Astrocyte (in vitro differentiated cells and primary cell): ENCODE results near the gene CCDC8. TPM values are rescaled to one million over a fixed set of nuclear protein-coding genes. Genes with fewer than 3 reads are reported as not detected.
A peak's percentile ranks its signal among the peaks of the same experiment; 100 is the strongest.
"Not testable (repeated sequence)": the region's sequence is repeated elsewhere in the genome, so short reads cannot be mapped to it uniquely, and the experiment has no call there.

ENCODE experiments used
- DNase-seq: peaks from one replicate; pipeline ENCODE4 v3.0.0-alpha.2; 2010; ENCODE audit warnings: low read depth
- FAIRE-seq: peaks from 2 replicates; lab custom pipeline; 2011; peaks lifted over from hg19 to GRCh38; lab: Jason Lieb, UNC
- H2AFZ ChIP-seq: 2 replicates; pipeline ENCODE4 v1.6.0; 2012; ENCODE audit warnings: low read depth, low read length, inconsistent platforms
- H3K27ac ChIP-seq: 2 replicates; pipeline ENCODE4 v1.5.1; 2011; ENCODE audit warnings: low read depth, low read length, inconsistent platforms
- H3K27me3 ChIP-seq: 2 replicates; pipeline ENCODE4 v1.6.0; 2011; ENCODE audit warnings: low read length, inconsistent platforms; ENCODE audit not compliant: insufficient read depth
- H3K36me3 ChIP-seq: 2 replicates; pipeline ENCODE4 v1.5.1; 2011; ENCODE audit warnings: low read length, inconsistent platforms; ENCODE audit not compliant: insufficient read depth
- H3K4me1 ChIP-seq: 2 replicates; pipeline ENCODE4 v1.5.1; 2011; ENCODE audit warnings: low read length, inconsistent platforms; ENCODE audit not compliant: insufficient read depth
- H3K4me2 ChIP-seq: 2 replicates; pipeline ENCODE4 v1.6.0; 2012; ENCODE audit warnings: low read length, inconsistent platforms
- H3K4me3 ChIP-seq: 2 replicates; pipeline ENCODE4 v1.5.1; 2011; ENCODE audit warnings: low read depth, mild to moderate bottlenecking, low read length, inconsistent platforms; ENCODE audit not compliant: insufficient read depth
- H3K79me2 ChIP-seq: 2 replicates; pipeline ENCODE4 v1.6.0; 2012; ENCODE audit warnings: mild to moderate bottlenecking, low read length, inconsistent platforms; ENCODE audit not compliant: insufficient read depth
- H3K9ac ChIP-seq: 2 replicates; pipeline ENCODE4 v1.6.0; 2012; ENCODE audit warnings: mild to moderate bottlenecking, low read length, inconsistent platforms
- H3K9me3 ChIP-seq: 2 replicates; pipeline ENCODE4 v1.5.1; 2012; ENCODE audit warnings: low read depth, mild to moderate bottlenecking, low read length, inconsistent platforms; ENCODE audit not compliant: insufficient read depth
- H4K20me1 ChIP-seq: 2 replicates; pipeline ENCODE4 v1.6.0; 2012; ENCODE audit warnings: low read length, inconsistent platforms; ENCODE audit not compliant: insufficient read depth
- H3K27ac Mint-ChIP-seq: one replicate; pipeline ENCODE4 v1.8.0; 2021; ENCODE audit warnings: mild to moderate bottlenecking, mixed read lengths; ENCODE audit not compliant: unreplicated experiment
- H3K27me3 Mint-ChIP-seq: one replicate; pipeline ENCODE4 v1.8.0; 2021; ENCODE audit warnings: low read depth, mixed read lengths; ENCODE audit not compliant: unreplicated experiment
- H3K36me3 Mint-ChIP-seq: one replicate; pipeline ENCODE4 v1.8.0; 2021; ENCODE audit warnings: low read depth, mixed read lengths; ENCODE audit not compliant: unreplicated experiment
- H3K4me1 Mint-ChIP-seq: one replicate; pipeline ENCODE4 v1.8.0; 2021; ENCODE audit warnings: low read depth, mixed read lengths; ENCODE audit not compliant: unreplicated experiment
- H3K4me3 Mint-ChIP-seq: one replicate; pipeline ENCODE4 v1.8.0; 2021; ENCODE audit warnings: mild to moderate bottlenecking, moderate library complexity, mixed read lengths; ENCODE audit not compliant: unreplicated experiment
- H3K9me3 Mint-ChIP-seq: one replicate; pipeline ENCODE4 v1.8.0; 2021; ENCODE audit warnings: mild to moderate bottlenecking, mixed read lengths; ENCODE audit not compliant: unreplicated experiment
- EZH2 ChIP-seq: IDR thresholded peaks from 2 replicates; pipeline ENCODE4 v1.6.1; 2012; ENCODE audit warnings: mild to moderate bottlenecking, low read length, inconsistent platforms; ENCODE audit not compliant: insufficient read depth
- total RNA-seq: library from RNA; stranded (reverse); gene quantifications from 2 replicates; pipeline ENCODE4 v1.2.1, GENCODE V29; 2021
- TF ChIP-seq, protein P1 (sequence below): IDR thresholded peaks from 2 replicates; pipeline ENCODE4 v1.5.1; 2011; ENCODE audit warnings: low read depth, mild to moderate bottlenecking, inconsistent platforms, low read length, moderate library complexity; ENCODE audit not compliant: insufficient read depth

The CCDC8 gene
- total RNA-seq, 1 donor from 2014 or later = 35.5 TPM

DNA sequence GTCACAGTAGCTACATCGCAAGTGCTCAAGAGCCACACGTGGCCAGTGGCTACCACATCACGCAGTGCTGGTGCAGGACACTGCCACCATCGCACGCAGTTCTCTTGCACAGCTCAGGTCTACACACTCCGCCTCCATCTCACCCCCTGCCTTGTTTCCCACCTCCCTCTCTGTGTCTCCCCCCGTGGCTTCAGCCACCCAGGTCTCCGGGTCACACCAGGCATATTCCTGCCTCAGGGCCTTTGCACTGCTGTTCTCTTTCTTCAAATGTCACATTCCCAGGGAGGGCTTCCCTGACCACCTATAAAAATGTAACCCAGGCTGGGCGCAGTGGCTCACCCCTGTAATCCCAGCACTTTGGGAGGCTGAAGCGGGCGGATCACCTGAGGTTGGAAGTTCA, 10.6 kb downstream of the CCDC8 start:
- peaks cover under 1% of the 10 kb centered on the region for H4K20me1 ChIP-seq
- peak overlapping the region; percentile 69 for H3K27ac Mint-ChIP-seq
- H3K9me3 Mint-ChIP-seq = peaks cover 2% of the 10 kb centered on the region
- H3K79me2 ChIP-seq = no peaks in the 10 kb centered on the region
- H3K27me3 Mint-ChIP-seq = no peaks in the 10 kb centered on the region
- H3K4me2 ChIP-seq = no peak overlapping the region
- peaks cover 10% of the 10 kb centered on the region for H3K4me1 ChIP-seq
- H3K27me3 ChIP-seq = peaks cover 9% of the 10 kb centered on the region
- H3K9ac ChIP-seq = no peak overlapping the region
- no peak overlapping the region for H3K4me3 Mint-ChIP-seq
- peaks cover under 1% of the 10 kb centered on the region for H3K4me1 Mint-ChIP-seq
- H3K27ac ChIP-seq = no peak overlapping the region
- no peaks in the 10 kb centered on the region for H3K36me3 Mint-ChIP-seq
- no peaks in the 10 kb centered on the region for H3K36me3 ChIP-seq
- no peak for DNase-seq
- H3K9me3 ChIP-seq = no peaks in the 10 kb centered on the region
- no peak overlapping the region for H2AFZ ChIP-seq
- no peak for TF ChIP-seq EZH2
- TF ChIP-seq, protein P1, sequence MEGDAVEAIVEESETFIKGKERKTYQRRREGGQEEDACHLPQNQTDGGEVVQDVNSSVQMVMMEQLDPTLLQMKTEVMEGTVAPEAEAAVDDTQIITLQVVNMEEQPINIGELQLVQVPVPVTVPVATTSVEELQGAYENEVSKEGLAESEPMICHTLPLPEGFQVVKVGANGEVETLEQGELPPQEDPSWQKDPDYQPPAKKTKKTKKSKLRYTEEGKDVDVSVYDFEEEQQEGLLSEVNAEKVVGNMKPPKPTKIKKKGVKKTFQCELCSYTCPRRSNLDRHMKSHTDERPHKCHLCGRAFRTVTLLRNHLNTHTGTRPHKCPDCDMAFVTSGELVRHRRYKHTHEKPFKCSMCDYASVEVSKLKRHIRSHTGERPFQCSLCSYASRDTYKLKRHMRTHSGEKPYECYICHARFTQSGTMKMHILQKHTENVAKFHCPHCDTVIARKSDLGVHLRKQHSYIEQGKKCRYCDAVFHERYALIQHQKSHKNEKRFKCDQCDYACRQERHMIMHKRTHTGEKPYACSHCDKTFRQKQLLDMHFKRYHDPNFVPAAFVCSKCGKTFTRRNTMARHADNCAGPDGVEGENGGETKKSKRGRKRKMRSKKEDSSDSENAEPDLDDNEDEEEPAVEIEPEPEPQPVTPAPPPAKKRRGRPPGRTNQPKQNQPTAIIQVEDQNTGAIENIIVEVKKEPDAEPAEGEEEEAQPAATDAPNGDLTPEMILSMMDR = no peak
- H3K4me3 ChIP-seq = no peak overlapping the region
- FAIRE-seq = no peak

DNA sequence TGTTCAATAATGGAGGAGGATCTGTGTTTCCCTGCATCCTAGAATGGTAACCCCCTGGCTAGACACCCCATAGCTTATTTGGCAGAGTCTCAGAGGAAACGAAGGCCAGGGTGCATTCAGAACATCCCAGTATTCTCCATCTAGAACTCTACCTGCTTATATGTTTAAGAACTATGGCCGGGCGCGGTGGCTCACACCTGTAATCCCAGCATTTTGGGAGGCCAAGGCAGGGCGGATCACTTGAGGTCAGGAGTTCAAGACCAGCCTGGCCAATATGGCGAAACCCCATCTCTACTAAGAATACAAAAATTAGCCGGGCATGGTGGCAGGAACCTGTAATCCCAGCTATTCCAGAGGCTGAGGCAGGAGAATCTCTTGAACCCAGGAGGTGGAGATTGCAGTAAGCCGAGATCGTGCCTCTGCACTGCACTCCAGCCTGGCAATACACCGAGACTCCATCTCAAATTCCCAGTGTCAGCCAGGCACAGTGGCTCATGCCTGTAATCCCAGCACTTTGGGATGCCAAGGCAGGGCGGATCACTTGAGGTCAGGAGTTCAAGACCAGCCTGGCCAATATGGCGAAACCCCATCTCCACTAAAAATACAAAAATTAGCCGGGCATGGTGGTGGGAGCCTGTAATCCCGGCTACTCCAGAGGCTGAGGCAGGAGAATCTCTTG, 15.4 kb downstream of the CCDC8 start:
- H3K36me3 Mint-ChIP-seq, H3K27me3 Mint-ChIP-seq, H3K4me3 Mint-ChIP-seq, H3K4me2 ChIP-seq, H3K36me3 ChIP-seq, H3K9me3 ChIP-seq, H3K27me3 ChIP-seq, H3K4me1 Mint-ChIP-seq, DNase-seq, H3K9me3 Mint-ChIP-seq, H3K79me2 ChIP-seq, H3K4me1 ChIP-seq, H3K4me3 ChIP-seq, H3K27ac ChIP-seq, FAIRE-seq, H4K20me1 ChIP-seq, H3K9ac ChIP-seq, H2AFZ ChIP-seq, H3K27ac Mint-ChIP-seq: not testable (repeated sequence)

DNA sequence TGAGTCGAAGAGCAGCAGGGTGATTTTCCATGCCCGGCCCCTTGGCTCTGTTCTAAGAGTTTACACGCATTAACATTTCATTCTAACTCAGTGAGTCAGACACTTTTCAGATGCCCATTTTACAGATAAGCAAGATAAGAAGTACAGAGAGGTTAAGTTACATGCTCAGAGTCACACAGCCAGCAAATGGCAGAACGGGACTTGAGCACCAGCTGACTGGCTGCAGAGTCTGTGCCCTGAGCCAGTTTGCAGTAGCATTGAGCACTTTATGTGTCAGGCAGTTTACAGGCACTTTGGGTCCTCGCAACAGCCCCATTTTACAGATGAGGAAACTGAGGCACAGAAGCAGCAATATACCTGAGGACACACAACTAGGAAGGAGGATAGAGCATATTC, 19.0 kb downstream of the CCDC8 start:
- FAIRE-seq (peak; percentile 32), DNase-seq (peak; percentile 30)
- H3K4me1 Mint-ChIP-seq = peaks cover 6% of the 10 kb centered on the region

More for the DNA sequence above, 19.0 kb downstream of the CCDC8 start:
- H3K27ac Mint-ChIP-seq = no peak overlapping the region
- Histone ChIP-seq H3K36me3 (peaks cover 8% of the 10 kb centered on the region), H3K27me3 (no peaks in the 10 kb centered on the region), H2AFZ (no peak overlapping the region), H3K9ac (no peak overlapping the region), H3K4me1 (peaks cover 5% of the 10 kb centered on the region), H3K79me2 (no peaks in the 10 kb centered on the region), H3K27ac (no peak overlapping the region), H3K4me2 (no peak overlapping the region), H3K9me3 (peaks cover 2% of the 10 kb centered on the region), H3K4me3 (no peak overlapping the region), H4K20me1 (no peaks in the 10 kb centered on the region)
- H3K4me3 Mint-ChIP-seq = no peak overlapping the region
- no peaks in the 10 kb centered on the region for H3K27me3 Mint-ChIP-seq
- H3K36me3 Mint-ChIP-seq = peaks cover 22% of the 10 kb centered on the region
- TF ChIP-seq, protein P1 = no peak
- no peak for TF ChIP-seq EZH2
- no peaks in the 10 kb centered on the region for H3K9me3 Mint-ChIP-seq
